ENCODE measurements around the gene RIPK1. TPM values are rescaled to one million over a fixed set of nuclear protein-coding genes. Genes with fewer than 3 reads are reported as not detected.
"Not testable (repeated sequence)": the region's sequence is repeated elsewhere in the genome, so short reads cannot be mapped to it uniquely, and the experiment has no call there.

The RIPK1 gene
- total RNA-seq, 4 donors from 2014 or later: 8.6 to 12.0 (median 10.3) TPM

GRCh38 chr6:3077430-3077829, 9.1 kb downstream of the RIPK1 start:
- DNase-seq (no peak), ATAC-seq (no peak)
- in situ Hi-C loops (cut with MboI; ENCODE audit: low sequenced_read_pairs in 4 of 4): no loop called here
- Histone ChIP-seq H3K9me3 (no peaks in the 10 kb centered on the region), H3K4me3 (no peak overlapping the region), H3K27ac (no peak overlapping the region), H3K27me3 (no peaks in the 10 kb centered on the region), H3K36me3 (peaks cover 0 to 55% of the 10 kb centered on the region in 2 donors), H3K4me1 (peaks cover 7 to 8% of the 10 kb centered on the region in 2 donors)
- intact Hi-C loops (cut with DNase I; ENCODE audit: low total_unique reads): no loop called here
- TF ChIP-seq CTCF (IDR thresholded peaks at IDR 0.05 in 4 of 5, conservative IDR thresholded peaks at IDR 0.05 in 1 of 5) (no peak), POLR2A (IDR thresholded peaks at IDR 0.05) (no peak)

GRCh38 chr6:3078952-3079351, 10.7 kb downstream of the RIPK1 start:
- H3K27ac ChIP-seq; H3K4me1 ChIP-seq; in situ Hi-C loops (cut with MboI; ENCODE audit: low sequenced_read_pairs in 4 of 4); intact Hi-C loops (cut with DNase I; ENCODE audit: low total_unique reads); ATAC-seq; H3K4me3 ChIP-seq; DNase-seq; H3K9me3 ChIP-seq; H3K27me3 ChIP-seq: not testable (repeated sequence)
- H3K36me3 ChIP-seq: peaks cover 0 to 70% of the 10 kb centered on the region in 2 donors

- Histone ChIP-seq H3K27ac (no peak overlapping the region), H3K36me3 (peaks cover 0 to 76% of the 10 kb centered on the region in 2 donors), H3K4me1 (peaks cover 7 to 8% of the 10 kb centered on the region in 2 donors), H3K27me3 (no peaks in the 10 kb centered on the region), H3K4me3 (no peak overlapping the region), H3K9me3 (no peaks in the 10 kb centered on the region)
- ATAC-seq: no peak
- in situ Hi-C loops (cut with MboI; ENCODE audit: low sequenced_read_pairs in 4 of 4) (no loop called here), intact Hi-C loops (cut with DNase I; ENCODE audit: low total_unique reads) (no loop called here)
- DNase-seq: no peak
- no peak for TF ChIP-seq POLR2A (IDR thresholded peaks at IDR 0.05)
- TF ChIP-seq CTCF (IDR thresholded peaks at IDR 0.05 in 4 of 5, conservative IDR thresholded peaks at IDR 0.05 in 1 of 5): no peak
Measured at GRCh38 chr6:3079682-3080081, 11.4 kb downstream of the RIPK1 start.

GRCh38 chr6:3081960-3082359, 13.7 kb downstream of the RIPK1 start:
- in situ Hi-C loops (cut with MboI; ENCODE audit: low sequenced_read_pairs in 4 of 4): no loop called here
- no peaks in the 10 kb centered on the region for H3K9me3 ChIP-seq
- TF ChIP-seq CTCF (IDR thresholded peaks at IDR 0.05 in 4 of 5, conservative IDR thresholded peaks at IDR 0.05 in 1 of 5) (no peak), POLR2A (IDR thresholded peaks at IDR 0.05) (no peak)
- ATAC-seq (no peak), DNase-seq (no peak)
- no peak overlapping the region for H3K4me3 ChIP-seq
- H3K27me3 ChIP-seq: no peaks in the 10 kb centered on the region
- intact Hi-C loops (cut with DNase I; ENCODE audit: low total_unique reads): no loop called here
- no peaks in the 10 kb centered on the region for H3K4me1 ChIP-seq
- no peak overlapping the region for H3K27ac ChIP-seq
- peaks cover 0 to 88% of the 10 kb centered on the region in 2 donors for H3K36me3 ChIP-seq

GRCh38 chr6:3085074-3085473, 16.8 kb downstream of the RIPK1 start:
- no peak for ATAC-seq

More at GRCh38 chr6:3085074-3085473, 16.8 kb downstream of the RIPK1 start:
- no peak for DNase-seq
- Histone ChIP-seq H3K9me3 (no peaks in the 10 kb centered on the region), H3K36me3 (peaks cover 0 to 78% of the 10 kb centered on the region in 2 donors), H3K27ac (no peak overlapping the region), H3K4me1 (peaks cover 0 to 3% of the 10 kb centered on the region in 2 donors), H3K27me3 (no peaks in the 10 kb centered on the region), H3K4me3 (no peak overlapping the region)
- in situ Hi-C loops (cut with MboI; ENCODE audit: low sequenced_read_pairs in 4 of 4) (no loop called here), intact Hi-C loops (cut with DNase I; ENCODE audit: low total_unique reads) (no loop called here)
- TF ChIP-seq POLR2A (IDR thresholded peaks at IDR 0.05) (no peak), CTCF (IDR thresholded peaks at IDR 0.05 in 4 of 5, conservative IDR thresholded peaks at IDR 0.05 in 1 of 5) (no peak)

All from gastrocnemius medialis (tissue), 4 donors.